DMS53 (cell line): ENCODE data around the gene CARD19.
"Not testable (repeated sequence)": the region's sequence is repeated elsewhere in the genome, so short reads cannot be mapped to it uniquely, and the experiment has no call there.

ENCODE experiments used
- DNase-seq: peaks from one replicate; lab custom pipeline; 2025; lab: John Stamatoyannopoulos, UW

The CARD19 gene

GRCh38 chr9:93107151-93107824 is 11.3 kb downstream of the CARD19 start:
- DNase-seq = no peak

- no peak for DNase-seq
Observed at GRCh38 chr9:93107825-93108161, 11.8 kb downstream of the CARD19 start.

- no peak for DNase-seq
Observed at GRCh38 chr9:93108291-93109041, 12.4 kb downstream of the CARD19 start.

- no peak for DNase-seq
Observed at GRCh38 chr9:93110311-93110855, 14.4 kb downstream of the CARD19 start.

GRCh38 chr9:93111001-93111370 is 15.0 kb downstream of the CARD19 start:
- no peak for DNase-seq

- no peak for DNase-seq
Observed at GRCh38 chr9:93111371-93112115, 15.5 kb downstream of the CARD19 start.

GRCh38 chr9:93112116-93112863 is 16.3 kb downstream of the CARD19 start:
- no peak for DNase-seq

- DNase-seq = no peak
Observed at GRCh38 chr9:93112864-93113389, 16.9 kb downstream of the CARD19 start.

GRCh38 chr9:93114169-93114983 is 18.4 kb downstream of the CARD19 start:
- DNase-seq = no peak

GRCh38 chr9:93114984-93115335 is 18.9 kb downstream of the CARD19 start:
- no peak for DNase-seq

- DNase-seq = no peak
Observed at GRCh38 chr9:93115486-93116071, 19.6 kb downstream of the CARD19 start.

GRCh38 chr9:93116072-93116961 is 20.3 kb downstream of the CARD19 start:
- peak; percentile 51 for DNase-seq

- DNase-seq = not testable (repeated sequence)
Observed at GRCh38 chr9:93117521-93117920, 21.5 kb downstream of the CARD19 start.

GRCh38 chr9:93117924-93118862 is 22.2 kb downstream of the CARD19 start:
- no peak for DNase-seq

GRCh38 chr9:93118863-93119702 is 23.1 kb downstream of the CARD19 start:
- DNase-seq = no peak

GRCh38 chr9:93119703-93119952 is 23.6 kb downstream of the CARD19 start:
- no peak for DNase-seq

- DNase-seq = peak; percentile 67
Observed at GRCh38 chr9:93119953-93120845, 24.2 kb downstream of the CARD19 start.
